ENCODE results near the gene AP2B1.

Gene AP2B1

DNA sequence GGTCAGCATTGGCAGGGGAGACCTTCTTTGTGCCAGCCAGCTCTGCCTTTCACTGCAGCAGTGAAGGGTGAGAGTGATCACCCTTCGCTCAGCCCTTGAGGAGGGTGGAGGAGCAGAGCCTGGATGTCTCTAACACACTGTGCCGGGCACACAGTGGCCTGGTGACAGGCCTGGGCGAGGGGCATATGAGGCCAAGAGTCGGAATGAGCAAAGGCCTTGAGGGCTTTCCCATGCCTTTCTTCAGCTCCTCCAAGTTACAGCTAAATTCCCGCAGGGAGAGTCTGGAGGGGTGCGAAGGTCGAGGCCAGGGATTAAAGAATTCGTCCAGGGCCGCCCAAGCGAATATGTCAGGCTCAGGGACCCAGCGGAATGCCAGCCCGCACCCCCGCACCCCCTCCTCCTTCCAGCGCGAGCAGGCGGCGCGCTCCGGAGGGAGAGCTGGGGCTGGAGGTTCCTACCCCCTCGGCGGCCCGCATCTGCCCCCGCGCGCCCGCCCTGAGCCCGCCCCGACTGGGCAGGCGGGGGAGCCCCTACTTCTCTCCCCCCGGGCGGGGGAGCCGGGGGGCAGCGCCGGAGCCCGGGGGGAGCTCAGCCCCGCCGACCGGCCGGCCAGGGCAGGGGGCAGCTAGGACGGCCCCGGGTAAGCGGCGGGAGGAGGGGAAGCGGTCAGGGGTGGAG lies 144.3 kb downstream of the AP2B1 start, which contains the start of gene RASL10B (continued):
- TF ChIP-seq, protein P1, sequence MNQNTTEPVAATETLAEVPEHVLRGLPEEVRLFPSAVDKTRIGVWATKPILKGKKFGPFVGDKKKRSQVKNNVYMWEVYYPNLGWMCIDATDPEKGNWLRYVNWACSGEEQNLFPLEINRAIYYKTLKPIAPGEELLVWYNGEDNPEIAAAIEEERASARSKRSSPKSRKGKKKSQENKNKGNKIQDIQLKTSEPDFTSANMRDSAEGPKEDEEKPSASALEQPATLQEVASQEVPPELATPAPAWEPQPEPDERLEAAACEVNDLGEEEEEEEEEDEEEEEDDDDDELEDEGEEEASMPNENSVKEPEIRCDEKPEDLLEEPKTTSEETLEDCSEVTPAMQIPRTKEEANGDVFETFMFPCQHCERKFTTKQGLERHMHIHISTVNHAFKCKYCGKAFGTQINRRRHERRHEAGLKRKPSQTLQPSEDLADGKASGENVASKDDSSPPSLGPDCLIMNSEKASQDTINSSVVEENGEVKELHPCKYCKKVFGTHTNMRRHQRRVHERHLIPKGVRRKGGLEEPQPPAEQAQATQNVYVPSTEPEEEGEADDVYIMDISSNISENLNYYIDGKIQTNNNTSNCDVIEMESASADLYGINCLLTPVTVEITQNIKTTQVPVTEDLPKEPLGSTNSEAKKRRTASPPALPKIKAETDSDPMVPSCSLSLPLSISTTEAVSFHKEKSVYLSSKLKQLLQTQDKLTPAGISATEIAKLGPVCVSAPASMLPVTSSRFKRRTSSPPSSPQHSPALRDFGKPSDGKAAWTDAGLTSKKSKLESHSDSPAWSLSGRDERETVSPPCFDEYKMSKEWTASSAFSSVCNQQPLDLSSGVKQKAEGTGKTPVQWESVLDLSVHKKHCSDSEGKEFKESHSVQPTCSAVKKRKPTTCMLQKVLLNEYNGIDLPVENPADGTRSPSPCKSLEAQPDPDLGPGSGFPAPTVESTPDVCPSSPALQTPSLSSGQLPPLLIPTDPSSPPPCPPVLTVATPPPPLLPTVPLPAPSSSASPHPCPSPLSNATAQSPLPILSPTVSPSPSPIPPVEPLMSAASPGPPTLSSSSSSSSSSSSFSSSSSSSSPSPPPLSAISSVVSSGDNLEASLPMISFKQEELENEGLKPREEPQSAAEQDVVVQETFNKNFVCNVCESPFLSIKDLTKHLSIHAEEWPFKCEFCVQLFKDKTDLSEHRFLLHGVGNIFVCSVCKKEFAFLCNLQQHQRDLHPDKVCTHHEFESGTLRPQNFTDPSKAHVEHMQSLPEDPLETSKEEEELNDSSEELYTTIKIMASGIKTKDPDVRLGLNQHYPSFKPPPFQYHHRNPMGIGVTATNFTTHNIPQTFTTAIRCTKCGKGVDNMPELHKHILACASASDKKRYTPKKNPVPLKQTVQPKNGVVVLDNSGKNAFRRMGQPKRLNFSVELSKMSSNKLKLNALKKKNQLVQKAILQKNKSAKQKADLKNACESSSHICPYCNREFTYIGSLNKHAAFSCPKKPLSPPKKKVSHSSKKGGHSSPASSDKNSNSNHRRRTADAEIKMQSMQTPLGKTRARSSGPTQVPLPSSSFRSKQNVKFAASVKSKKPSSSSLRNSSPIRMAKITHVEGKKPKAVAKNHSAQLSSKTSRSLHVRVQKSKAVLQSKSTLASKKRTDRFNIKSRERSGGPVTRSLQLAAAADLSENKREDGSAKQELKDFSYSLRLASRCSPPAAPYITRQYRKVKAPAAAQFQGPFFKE (tag by site-specific recombination; IDR thresholded peaks at IDR 0.05; ENCODE audit: borderline replicate concordance) = no peak
- TF ChIP-seq ZNF48 (tag by site-specific recombination; IDR thresholded peaks at IDR 0.05) (no peak), ZNF184 (tag by site-specific recombination; IDR thresholded peaks at IDR 0.05) (0 out of 2 replicates have a peak, but pooled peaks have one; percentile 18), ZNF837 (tag by site-specific recombination; IDR thresholded peaks at IDR 0.05) (no peak), ZEB2 (tag by site-specific recombination; IDR thresholded peaks at IDR 0.05) (no peak), ZSCAN16 (tag by site-specific recombination; IDR thresholded peaks at IDR 0.05) (no peak), ZNF610 (tag by site-specific recombination; IDR thresholded peaks at IDR 0.05; ENCODE audit: borderline replicate concordance) (0 out of 2 replicates have a peak, but pooled peaks have one; percentile 19), HOXC10 (CRISPR knock-in tag; IDR thresholded peaks at IDR 0.05) (no peak), ZBTB21 (tag by site-specific recombination; IDR thresholded peaks at IDR 0.05) (no peak), ZNF76 (tag by site-specific recombination; IDR thresholded peaks at IDR 0.05; ENCODE audit: borderline replicate concordance, low read depth) (no peak), ZNF660 (tag by site-specific recombination; IDR thresholded peaks at IDR 0.05) (peak; percentile 77), ZNF223 (tag by site-specific recombination; IDR thresholded peaks at IDR 0.05) (no peak), ZNF426 (tag by site-specific recombination; IDR thresholded peaks at IDR 0.05) (no peak), ZNF112 (tag by site-specific recombination; IDR thresholded peaks at IDR 0.05) (no peak), ZNF596 (tag by site-specific recombination; IDR thresholded peaks at IDR 0.05) (no peak), ZNF677 (tag by site-specific recombination; IDR thresholded peaks at IDR 0.05) (no peak), ZNF404 (tag by site-specific recombination; IDR thresholded peaks at IDR 0.05) (no peak), ZBTB20 (tag by site-specific recombination; IDR thresholded peaks at IDR 0.05) (peak; percentile 65; the same call in 1 of the 2 replicates), EGR2 (tag by site-specific recombination; IDR thresholded peaks at IDR 0.05; ENCODE audit: low read depth) (peak; percentile 66), HOXD13 (CRISPR knock-in tag; IDR thresholded peaks at IDR 0.05; ENCODE audit: borderline replicate concordance) (no peak), ZNF416 (tag by site-specific recombination; IDR thresholded peaks at IDR 0.05) (no peak), YY2 (tag by site-specific recombination; IDR thresholded peaks at IDR 0.05) (no peak)
- TF ChIP-seq, protein P2, sequence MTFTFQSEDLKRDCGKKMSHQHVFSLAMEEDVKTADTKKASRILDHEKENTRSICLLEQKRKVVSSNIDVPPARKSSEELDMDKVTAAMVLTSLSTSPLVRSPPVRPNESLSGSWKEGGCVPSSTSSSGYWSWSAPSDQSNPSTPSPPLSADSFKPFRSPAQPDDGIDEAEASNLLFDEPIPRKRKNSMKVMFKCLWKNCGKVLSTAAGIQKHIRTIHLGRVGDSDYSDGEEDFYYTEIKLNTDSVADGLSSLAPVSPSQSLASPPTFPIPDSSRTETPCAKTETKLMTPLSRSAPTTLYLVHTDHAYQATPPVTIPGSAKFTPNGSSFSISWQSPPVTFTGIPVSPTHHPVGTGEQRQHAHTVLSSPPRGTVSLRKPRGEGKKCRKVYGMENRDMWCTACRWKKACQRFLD (tag by site-specific recombination; IDR thresholded peaks at IDR 0.05) = no peak
- TF ChIP-seq, protein P3, sequence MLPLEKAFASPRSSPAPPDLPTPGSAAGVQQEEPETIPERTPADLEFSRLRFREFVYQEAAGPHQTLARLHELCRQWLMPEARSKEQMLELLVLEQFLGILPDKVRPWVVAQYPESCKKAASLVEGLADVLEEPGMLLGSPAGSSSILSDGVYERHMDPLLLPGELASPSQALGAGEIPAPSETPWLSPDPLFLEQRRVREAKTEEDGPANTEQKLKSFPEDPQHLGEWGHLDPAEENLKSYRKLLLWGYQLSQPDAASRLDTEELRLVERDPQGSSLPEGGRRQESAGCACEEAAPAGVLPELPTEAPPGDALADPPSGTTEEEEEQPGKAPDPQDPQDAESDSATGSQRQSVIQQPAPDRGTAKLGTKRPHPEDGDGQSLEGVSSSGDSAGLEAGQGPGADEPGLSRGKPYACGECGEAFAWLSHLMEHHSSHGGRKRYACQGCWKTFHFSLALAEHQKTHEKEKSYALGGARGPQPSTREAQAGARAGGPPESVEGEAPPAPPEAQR (tag by site-specific recombination; IDR thresholded peaks at IDR 0.05) = no peak
- TF ChIP-seq, protein P4, sequence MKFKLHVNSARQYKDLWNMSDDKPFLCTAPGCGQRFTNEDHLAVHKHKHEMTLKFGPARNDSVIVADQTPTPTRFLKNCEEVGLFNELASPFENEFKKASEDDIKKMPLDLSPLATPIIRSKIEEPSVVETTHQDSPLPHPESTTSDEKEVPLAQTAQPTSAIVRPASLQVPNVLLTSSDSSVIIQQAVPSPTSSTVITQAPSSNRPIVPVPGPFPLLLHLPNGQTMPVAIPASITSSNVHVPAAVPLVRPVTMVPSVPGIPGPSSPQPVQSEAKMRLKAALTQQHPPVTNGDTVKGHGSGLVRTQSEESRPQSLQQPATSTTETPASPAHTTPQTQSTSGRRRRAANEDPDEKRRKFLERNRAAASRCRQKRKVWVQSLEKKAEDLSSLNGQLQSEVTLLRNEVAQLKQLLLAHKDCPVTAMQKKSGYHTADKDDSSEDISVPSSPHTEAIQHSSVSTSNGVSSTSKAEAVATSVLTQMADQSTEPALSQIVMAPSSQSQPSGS (tag by site-specific recombination; IDR thresholded peaks at IDR 0.05; ENCODE audit: low read depth) = no peak
- TF ChIP-seq, protein P5, sequence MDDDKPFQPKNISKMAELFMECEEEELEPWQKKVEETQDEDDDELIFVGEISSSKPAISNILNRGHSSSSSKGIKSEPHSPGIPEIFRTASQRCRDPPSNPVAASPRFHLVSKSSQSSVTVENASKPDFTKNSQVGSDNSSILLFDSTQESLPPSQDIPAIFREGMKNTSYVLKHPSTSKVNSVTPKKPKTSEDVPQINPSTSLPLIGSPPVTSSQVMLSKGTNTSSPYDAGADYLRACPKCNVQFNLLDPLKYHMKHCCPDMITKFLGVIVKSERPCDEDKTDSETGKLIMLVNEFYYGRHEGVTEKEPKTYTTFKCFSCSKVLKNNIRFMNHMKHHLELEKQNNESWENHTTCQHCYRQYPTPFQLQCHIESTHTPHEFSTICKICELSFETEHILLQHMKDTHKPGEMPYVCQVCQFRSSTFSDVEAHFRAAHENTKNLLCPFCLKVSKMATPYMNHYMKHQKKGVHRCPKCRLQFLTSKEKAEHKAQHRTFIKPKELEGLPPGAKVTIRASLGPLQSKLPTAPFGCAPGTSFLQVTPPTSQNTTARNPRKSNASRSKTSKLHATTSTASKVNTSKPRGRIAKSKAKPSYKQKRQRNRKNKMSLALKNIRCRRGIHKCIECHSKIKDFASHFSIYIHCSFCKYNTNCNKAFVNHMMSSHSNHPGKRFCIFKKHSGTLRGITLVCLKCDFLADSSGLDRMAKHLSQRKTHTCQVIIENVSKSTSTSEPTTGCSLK (tag by site-specific recombination; IDR thresholded peaks at IDR 0.05) = no peak
- TF ChIP-seq, protein P6, sequence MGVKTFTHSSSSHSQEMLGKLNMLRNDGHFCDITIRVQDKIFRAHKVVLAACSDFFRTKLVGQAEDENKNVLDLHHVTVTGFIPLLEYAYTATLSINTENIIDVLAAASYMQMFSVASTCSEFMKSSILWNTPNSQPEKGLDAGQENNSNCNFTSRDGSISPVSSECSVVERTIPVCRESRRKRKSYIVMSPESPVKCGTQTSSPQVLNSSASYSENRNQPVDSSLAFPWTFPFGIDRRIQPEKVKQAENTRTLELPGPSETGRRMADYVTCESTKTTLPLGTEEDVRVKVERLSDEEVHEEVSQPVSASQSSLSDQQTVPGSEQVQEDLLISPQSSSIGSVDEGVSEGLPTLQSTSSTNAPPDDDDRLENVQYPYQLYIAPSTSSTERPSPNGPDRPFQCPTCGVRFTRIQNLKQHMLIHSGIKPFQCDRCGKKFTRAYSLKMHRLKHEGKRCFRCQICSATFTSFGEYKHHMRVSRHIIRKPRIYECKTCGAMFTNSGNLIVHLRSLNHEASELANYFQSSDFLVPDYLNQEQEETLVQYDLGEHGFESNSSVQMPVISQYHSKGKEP (tag by site-specific recombination; IDR thresholded peaks at IDR 0.05) = 0 out of 2 replicates have a peak, but pooled peaks have one; percentile 18
